ENCODE data around the gene SYNGR1.

- TF ChIP-seq POLR2A (IDR thresholded peaks at IDR 0.05; ENCODE audit: low read length): no peak
- TF ChIP-seq GATA1 (IDR thresholded peaks at IDR 0.05; ENCODE audit: low read depth, low read length): no peak
These were observed 79.4 kb downstream of the SYNGR1 start for GRCh38 chr22:39429186-39429585.
